Prostate gland (tissue), 2 donors: Measurements from ENCODE around the gene KCNQ1. TPM values are rescaled to one million over a fixed set of nuclear protein-coding genes. Genes with fewer than 3 reads are reported as not detected.

Experiments used
- DNase-seq: peaks from one replicate; pipeline ENCODE4 v3.0.0-alpha.2; 2019; ENCODE audit warnings: low spot score
- H3K27ac ChIP-seq, 2 donors: fragments of 200-600 bp; sonication (generic); 2 replicates each; pipeline ENCODE4 v1.5.1; 2017 to 2019
- H3K27me3 ChIP-seq: fragments of 200-600 bp; sonication (generic); replicated peaks from 2 replicates; pipeline ENCODE4 v1.5.1; 2019; ENCODE audit not compliant: insufficient read depth
- H3K36me3 ChIP-seq, 2 donors: fragments of 200-600 bp; sonication (generic); 1 replicate in 1 of 2; 2 replicates in 1 of 2; pipeline versions ENCODE4 v1.5.1 to v1.8.1; 2017 to 2019
- H3K4me1 ChIP-seq: fragments of 200-600 bp; sonication (generic); replicated peaks from 2 replicates; pipeline ENCODE4 v1.5.1; 2019
- H3K4me3 ChIP-seq, 2 donors: fragments of 200-600 bp; sonication (generic); 2 replicates each; pipeline ENCODE4 v1.5.1; 2017 to 2019
- H3K9me3 ChIP-seq: fragments of 200-600 bp; sonication (generic); 2 replicates; pipeline ENCODE4 v1.5.1; 2017
- CTCF ChIP-seq, 4 experiments: fragments of 200-600 bp in 2 of 4; fragments of 450-650 bp in 2 of 4; sonication (generic) in 2 of 4; IDR thresholded peaks; 1 replicate in 3 of 4; 2 replicates in 1 of 4; pipeline ENCODE4 v1.5.1; 2016 to 2019; ENCODE audit warnings: antibody characterized with exemption in 4 of 4, mild to moderate bottlenecking in 2 of 4, moderate library complexity in 2 of 4
- POLR2A ChIP-seq: fragments of 450-650 bp; IDR thresholded peaks from one replicate; pipeline ENCODE4 v1.6.1; 2016; ENCODE audit warnings: antibody characterized with exemption, mild to moderate bottlenecking
- POLR2AphosphoS5 ChIP-seq: sonication (generic); formaldehyde crosslinking; IDR thresholded peaks from one replicate; pipeline ENCODE4 v1.6.1; 2017; ENCODE audit warnings: antibody characterized with exemption
- WGBS: methylation state at CpG from one replicate; pipeline ENCODE4 v1.1.5; 2018; 5-methylcytosine and 5-hydroxymethylcytosine counted together
- intact Hi-C: fragments of 100-400 bp; cut with DNase I; formaldehyde crosslinking; loops from one replicate; pipeline ENCODE4 v1.14.2; 2022
- total RNA-seq, 2 donors: library from RNA; depleted of rRNA; stranded (reverse); fragments of >200 nt; gene quantifications; one replicate each; pipeline ENCODE4 v1.1.0, GENCODE V29; 2016

KCNQ1 gene
- total RNA-seq, 2 donors from 2014 or later = 10.0 to 33.8 TPM

- H3K27me3 ChIP-seq = no peaks in the 10 kb centered on the region
- H3K36me3 ChIP-seq = no peaks in the 10 kb centered on the region
- peaks cover 20% of the 10 kb centered on the region for H3K4me1 ChIP-seq
- 28% methylated on average over 22 of the region's 22 CpGs for WGBS
- no peak overlapping the region for H3K4me3 ChIP-seq
- intact Hi-C loops = loop anchor here (1.0 to 5.0 kb wide), 4 partner anchors 18 to 293 kb away; no protein-coding TSS in a partner anchor
- TF ChIP-seq POLR2AphosphoS5 = peak; percentile 88
- peak; percentile 8 for TF ChIP-seq POLR2A
- peak in 2 of 4 experiments; percentile 41 to 46 for TF ChIP-seq CTCF (IDR thresholded peaks at IDR 0.05)
- H3K9me3 ChIP-seq = no peaks in the 10 kb centered on the region
- H3K27ac ChIP-seq = peak overlapping the region; percentile 84 to 85
- peak; percentile 83 for DNase-seq
These were observed 380.6 kb downstream of the KCNQ1 start for GRCh38 chr11:2825261-2825888.

- 20% methylated on average over 29 of the region's 29 CpGs for whole genome bisulfite sequencing
- H3K9me3 ChIP-seq = no peaks in the 10 kb centered on the region
- no peak for TF ChIP-seq POLR2A
- TF ChIP-seq POLR2AphosphoS5 = peak; percentile 75
- TF ChIP-seq CTCF (IDR thresholded peaks at IDR 0.05) = no peak
- peak; percentile 82 for DNase-seq
- intact Hi-C loops = loop anchor here (1.0 to 5.0 kb wide), 5 partner anchors 19 to 294 kb away; partner anchors contain the start of gene CDKN1C
- no peak overlapping the region for H3K4me3 ChIP-seq
- peak overlapping the region; percentile 84 to 85 for H3K27ac ChIP-seq
- H3K4me1 ChIP-seq = peaks cover 20% of the 10 kb centered on the region
- H3K36me3 ChIP-seq = no peaks in the 10 kb centered on the region
- no peaks in the 10 kb centered on the region for H3K27me3 ChIP-seq
These were observed 381.3 kb downstream of the KCNQ1 start for GRCh38 chr11:2825889-2826678.

- WGBS = 41% methylated on average over 4 of the region's 4 CpGs
- intact Hi-C loops = loop anchor here (1.0 to 5.0 kb wide), 4 partner anchors 49 to 294 kb away; partner anchors contain the start of gene CDKN1C
- no peaks in the 10 kb centered on the region for H3K9me3 ChIP-seq
- no peaks in the 10 kb centered on the region for H3K27me3 ChIP-seq
- H3K4me1 ChIP-seq = peaks cover 20% of the 10 kb centered on the region
- H3K36me3 ChIP-seq = no peaks in the 10 kb centered on the region
- peak overlapping the region; percentile 84 to 85 for H3K27ac ChIP-seq
- TF ChIP-seq CTCF (IDR thresholded peaks at IDR 0.05) = no peak
- no peak for TF ChIP-seq POLR2A
- no peak for TF ChIP-seq POLR2AphosphoS5
- DNase-seq = no peak
- no peak overlapping the region for H3K4me3 ChIP-seq
These were observed 381.9 kb downstream of the KCNQ1 start for GRCh38 chr11:2826679-2827056.

- no peak for TF ChIP-seq POLR2A
- TF ChIP-seq CTCF (IDR thresholded peaks at IDR 0.05) = no peak
- TF ChIP-seq POLR2AphosphoS5 = no peak
- Histone ChIP-seq H3K27ac (peak overlapping the region in 1 of 2 donors; percentile 84), H3K36me3 (no peaks in the 10 kb centered on the region), H3K27me3 (no peaks in the 10 kb centered on the region), H3K4me1 (peaks cover 20% of the 10 kb centered on the region), H3K4me3 (no peak overlapping the region), H3K9me3 (no peaks in the 10 kb centered on the region)
- WGBS = 96% methylated on average over 12 of the region's 12 CpGs
- intact Hi-C loops = loop anchor here (5.0 kb wide), 3 partner anchors 50 to 295 kb away; no protein-coding TSS in a partner anchor
- no peak for DNase-seq
These were observed 382.4 kb downstream of the KCNQ1 start for GRCh38 chr11:2827256-2827655.
